Astrocyte of the cerebellum (primary cell): ENCODE results near the gene PILRA.

Source experiments
- DNase-seq: peaks from one replicate; pipeline ENCODE4 v3.0.0-alpha.2; 2011; ENCODE audit warnings: low read depth
- H3K4me3 ChIP-seq: 2 replicates; pipeline ENCODE4 v1.5.1; 2011; ENCODE audit warnings: mild to moderate bottlenecking, low read depth, low read length, moderate library complexity
- CTCF ChIP-seq: IDR thresholded peaks from 2 replicates; pipeline ENCODE4 v1.5.1; 2012; ENCODE audit warnings: low read length, low read depth, moderate library complexity, mild to moderate bottlenecking; ENCODE audit errors: missing control alignments
- in situ Hi-C: cut with HindIII; loops from 2 replicates; pipeline ENCODE4 v1.10.0; 2017; ENCODE audit warnings: low sequenced_read_pairs

The PILRA gene

GRCh38 chr7:100413889-100414288 is 40.6 kb downstream of the PILRA start:
- no peak for DNase-seq
- in situ Hi-C loops, result loop anchor here (5.0 kb wide), 1 partner anchor 67 kb away; no protein-coding TSS in a partner anchor
- no peak for TF ChIP-seq CTCF

GRCh38 chr7:100415448-100415847 is 42.2 kb downstream of the PILRA start:
- in situ Hi-C loops, result no loop called here
- TF ChIP-seq CTCF, result no peak
- H3K4me3 ChIP-seq, result no peak overlapping the region
- no peak for DNase-seq

More at GRCh38 chr7:100413889-100414288, 40.6 kb downstream of the PILRA start:
- no peak overlapping the region for H3K4me3 ChIP-seq

- no peak for DNase-seq
- H3K4me3 ChIP-seq, result no peak overlapping the region
- no peak for TF ChIP-seq CTCF
- in situ Hi-C loops, result no loop called here
Measured at GRCh38 chr7:100418930-100419659, 45.8 kb downstream of the PILRA start.

- in situ Hi-C loops, result no loop called here
- H3K4me3 ChIP-seq, result no peak overlapping the region
- TF ChIP-seq CTCF, result no peak
- DNase-seq, result no peak
Measured at GRCh38 chr7:100419660-100420226, 46.5 kb downstream of the PILRA start.

- no peak for TF ChIP-seq CTCF
- no peak for DNase-seq
- H3K4me3 ChIP-seq, result no peak overlapping the region
- in situ Hi-C loops, result no loop called here
Measured at GRCh38 chr7:100423315-100423714, 50.0 kb downstream of the PILRA start.

GRCh38 chr7:100425347-100425746 is 52.1 kb downstream of the PILRA start:
- no peak for DNase-seq
- in situ Hi-C loops, result no loop called here
- no peak for TF ChIP-seq CTCF
- H3K4me3 ChIP-seq, result no peak overlapping the region
